GM18498 (cell line): Measurements from ENCODE around the gene XAGE1B.
"Not testable (repeated sequence)": the region's sequence is repeated elsewhere in the genome, so short reads cannot be mapped to it uniquely, and the experiment has no call there.

Experiments
- ATAC-seq: cut with Tn5 transposase; IDR thresholded peaks from one replicate; pipeline ENCODE4 v1.9.1; 2021; ENCODE audit warnings: mild to moderate bottlenecking, moderate library complexity; ENCODE audit not compliant: unreplicated experiment

XAGE1B gene

GRCh38 chrX:52516987-52517325 is at the start of gene XAGE1B:
Gene XAGE1B, minus strand, starts transcription at chrX:52517063. Its CDS starts 1,536 bp downstream, at chrX:52515527.
- ATAC-seq = not testable (repeated sequence)

GRCh38 chrX:52563105-52563504 is 46.2 kb upstream of the XAGE1B start:
- no peak for ATAC-seq

DNA sequence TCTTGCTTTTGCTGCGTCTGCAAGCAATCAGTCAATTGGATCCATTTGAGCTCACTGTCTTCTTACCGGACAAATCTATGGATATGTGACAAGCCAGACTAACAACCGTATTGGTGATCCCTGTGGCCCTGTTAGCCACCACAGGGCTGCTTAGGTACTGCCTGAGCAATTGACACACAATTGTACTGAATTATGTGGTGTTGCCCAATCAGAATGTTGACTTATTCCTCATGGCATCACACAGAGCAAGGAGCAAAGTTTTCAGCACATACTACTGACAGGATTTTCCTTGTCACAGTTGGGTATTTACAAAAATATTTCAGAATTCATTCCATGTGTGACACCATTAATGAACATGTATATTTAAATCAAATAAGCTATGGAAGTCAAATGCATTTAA is 41.3 kb upstream of the XAGE1B start:
- no peak for ATAC-seq

DNA sequence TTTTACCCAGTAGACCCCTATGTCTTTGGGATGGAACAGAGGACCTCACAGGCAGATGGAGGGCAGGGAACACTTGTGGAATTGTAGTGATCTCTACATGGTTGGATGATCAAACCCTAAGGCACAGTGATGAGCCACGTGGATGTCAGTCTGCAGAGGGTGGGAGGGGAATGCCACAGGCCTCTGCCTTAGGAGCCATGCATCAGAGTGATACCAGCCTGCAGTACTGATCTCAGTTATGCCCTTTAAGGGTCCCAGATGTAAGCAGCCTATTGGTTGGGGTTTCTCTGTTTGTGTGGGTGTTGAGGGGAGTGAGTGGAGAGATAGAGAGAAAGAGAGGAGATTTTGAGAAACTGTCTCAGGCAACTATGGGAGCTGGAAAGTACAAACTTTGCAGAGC is 39.9 kb upstream of the XAGE1B start:
- no peak for ATAC-seq

- no peak for ATAC-seq
These were observed 37.3 kb upstream of the XAGE1B start for GRCh38 chrX:52553995-52554642.

DNA sequence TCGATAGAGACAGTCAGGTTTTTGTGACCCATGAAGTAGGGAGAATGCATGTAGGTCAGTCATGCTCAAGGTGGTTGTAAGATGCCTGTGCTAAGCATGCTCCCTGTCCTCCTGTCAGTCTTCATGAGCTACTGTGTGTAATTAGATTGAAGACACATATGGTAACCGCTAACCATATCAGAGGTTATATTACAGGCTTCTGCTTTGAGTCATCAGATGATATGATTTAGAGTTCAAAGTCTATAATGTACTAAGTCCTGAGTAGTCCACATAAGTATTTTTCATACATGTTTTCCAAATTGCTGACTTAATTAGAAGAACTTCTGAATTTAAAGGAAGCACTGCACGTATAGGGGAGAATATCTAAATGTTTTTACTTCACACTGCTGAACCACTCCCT is 31.9 kb upstream of the XAGE1B start:
- ATAC-seq = not testable (repeated sequence)

DNA sequence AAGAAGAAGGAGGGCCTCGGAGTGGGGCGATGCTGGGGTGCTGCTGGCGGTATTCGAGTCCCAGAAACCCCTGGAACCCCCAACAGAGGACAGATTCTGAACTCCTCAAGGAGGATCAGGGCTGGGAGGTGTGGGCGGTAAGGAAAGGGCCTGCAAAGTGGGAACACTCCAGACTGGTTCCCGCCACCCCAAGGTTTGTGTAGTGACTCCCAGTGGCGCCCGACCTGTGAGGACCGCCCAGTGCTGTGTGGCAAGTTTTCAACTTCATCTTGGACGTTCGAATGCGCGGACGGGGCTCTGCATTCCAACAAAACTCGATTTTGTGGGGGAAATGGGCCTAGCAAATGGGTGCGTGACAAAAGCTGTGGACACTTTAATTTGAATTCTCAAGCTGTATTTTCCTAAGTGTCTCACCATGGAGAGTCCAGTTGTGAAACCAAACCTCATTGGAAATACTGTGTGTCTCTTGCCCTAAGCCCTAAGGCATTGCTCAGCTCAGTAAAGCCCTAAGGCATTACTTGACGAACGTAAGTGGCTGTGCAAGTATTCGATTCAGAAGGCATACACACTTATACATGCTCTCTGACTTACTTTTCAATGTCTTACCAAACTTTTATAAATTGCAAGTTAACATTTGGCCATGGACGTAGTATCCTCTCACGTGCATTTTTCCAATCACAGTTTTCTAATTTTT is 27.4 kb upstream of the XAGE1B start:
- ATAC-seq = no peak

GRCh38 chrX:52542311-52542710 is 25.4 kb upstream of the XAGE1B start:
- no peak for ATAC-seq

- not testable (repeated sequence) for ATAC-seq
These were observed 24.2 kb upstream of the XAGE1B start for GRCh38 chrX:52541051-52541450.

DNA sequence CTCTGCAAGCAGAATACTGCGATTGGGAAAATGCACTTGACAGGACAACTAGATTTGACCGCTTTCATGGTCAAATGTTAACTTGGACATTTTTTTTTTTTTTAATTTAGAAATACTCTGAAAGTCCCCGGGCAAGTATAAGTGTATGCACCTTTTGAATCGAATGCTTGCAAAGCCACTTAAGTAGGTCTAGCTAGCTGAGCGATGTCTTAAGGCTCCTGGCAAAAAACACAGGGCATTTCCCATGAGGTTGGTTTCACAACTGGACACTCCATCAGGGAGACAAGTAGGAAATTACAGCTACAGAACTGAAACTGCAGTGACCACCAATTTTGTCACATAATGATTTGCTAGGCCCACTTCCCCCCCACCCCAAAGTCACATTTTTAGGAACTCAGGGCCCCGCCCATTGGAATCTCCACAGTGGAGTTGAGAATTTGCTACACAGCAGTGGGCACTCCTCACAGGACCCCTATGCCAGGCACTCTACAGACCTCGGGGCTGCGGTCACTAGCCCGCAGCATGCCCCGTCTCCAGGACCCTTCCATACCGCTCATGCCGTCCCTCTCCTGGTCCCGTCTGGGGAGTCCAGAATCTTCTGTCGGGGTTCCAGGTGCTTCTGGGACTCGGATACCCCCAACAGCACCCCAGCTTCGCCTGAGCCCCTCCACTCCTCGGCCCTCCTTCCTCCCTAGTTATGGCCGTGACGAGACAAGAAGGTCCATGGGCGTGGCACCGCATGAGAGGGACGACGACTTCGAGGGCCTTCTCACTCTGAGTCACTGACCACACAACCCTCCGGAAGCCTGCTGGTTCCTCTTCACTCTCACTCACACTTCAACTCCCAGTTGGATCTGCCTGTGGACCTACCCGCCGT is 515 bp downstream of the XAGE1B start:
- ATAC-seq = not testable (repeated sequence)

DNA sequence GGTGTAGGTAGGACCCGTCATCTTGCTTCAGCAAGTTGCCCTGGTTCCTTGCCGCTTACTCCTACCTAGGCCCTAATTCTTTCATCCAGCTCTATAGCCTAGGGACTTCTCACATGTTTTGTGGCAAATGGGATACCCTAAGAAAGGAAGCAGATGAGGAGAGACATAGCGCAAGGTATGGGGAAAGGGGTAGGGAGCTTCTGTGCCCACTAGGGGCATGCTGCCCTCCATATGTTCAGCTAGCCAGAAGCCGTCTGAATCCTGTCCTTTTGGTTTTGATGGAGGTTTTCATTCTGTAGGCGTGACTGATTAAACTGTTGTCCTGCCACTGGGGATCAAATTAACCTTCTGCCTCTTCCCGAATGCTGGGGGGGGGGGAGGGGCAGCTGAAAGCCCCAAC is 5.7 kb downstream of the XAGE1B start:
- ATAC-seq = not testable (repeated sequence)

DNA sequence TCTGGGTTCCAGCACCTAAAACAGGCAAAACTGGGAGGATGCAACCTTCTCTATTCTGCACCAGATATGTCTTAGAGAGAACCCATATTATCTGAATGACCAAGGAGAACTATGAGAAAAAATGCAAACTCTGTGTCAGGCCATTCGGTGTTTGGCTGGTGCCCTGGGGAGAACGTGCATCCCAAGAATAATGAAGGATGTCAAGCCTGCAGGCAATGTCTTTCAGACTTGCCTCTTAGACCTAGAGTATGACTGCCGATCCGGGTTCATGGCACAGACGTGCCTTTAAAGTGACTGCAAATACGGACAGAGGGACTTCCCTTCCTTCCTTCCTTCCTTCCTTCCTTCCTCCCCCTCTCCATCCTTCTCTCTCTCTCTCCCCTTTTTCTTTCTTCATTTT is 6.9 kb downstream of the XAGE1B start:
- no peak for ATAC-seq

DNA sequence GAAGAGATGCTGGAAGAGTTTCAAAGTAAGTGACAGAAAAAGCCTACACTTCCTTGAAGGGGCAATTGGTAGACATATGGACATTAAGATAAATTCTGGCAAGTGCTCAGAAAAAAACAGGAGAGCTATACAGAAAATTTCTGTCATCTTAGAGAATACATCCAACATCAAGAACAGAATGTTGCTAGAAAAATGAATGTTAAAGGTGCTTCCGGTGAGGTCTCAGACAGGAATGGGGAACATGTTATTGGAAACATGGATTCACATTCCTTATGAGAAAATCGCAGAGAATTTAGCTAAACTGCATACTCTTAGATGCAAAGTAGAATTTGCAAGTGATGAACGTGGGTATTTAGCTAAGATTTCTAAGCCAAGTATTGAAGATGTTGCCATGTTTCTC is 9.5 kb downstream of the XAGE1B start:
- ATAC-seq = no peak

GRCh38 chrX:52504551-52504950 is 12.3 kb downstream of the XAGE1B start:
- ATAC-seq = no peak

DNA sequence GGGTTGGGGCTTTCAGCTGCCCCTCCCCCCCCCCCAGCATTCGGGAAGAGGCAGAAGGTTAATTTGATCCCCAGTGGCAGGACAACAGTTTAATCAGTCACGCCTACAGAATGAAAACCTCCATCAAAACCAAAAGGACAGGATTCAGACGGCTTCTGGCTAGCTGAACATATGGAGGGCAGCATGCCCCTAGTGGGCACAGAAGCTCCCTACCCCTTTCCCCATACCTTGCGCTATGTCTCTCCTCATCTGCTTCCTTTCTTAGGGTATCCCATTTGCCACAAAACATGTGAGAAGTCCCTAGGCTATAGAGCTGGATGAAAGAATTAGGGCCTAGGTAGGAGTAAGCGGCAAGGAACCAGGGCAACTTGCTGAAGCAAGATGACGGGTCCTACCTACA is 15.5 kb downstream of the XAGE1B start:
- not testable (repeated sequence) for ATAC-seq

GRCh38 chrX:52496419-52496772 is 20.5 kb downstream of the XAGE1B start:
- ATAC-seq = not testable (repeated sequence)

- ATAC-seq = not testable (repeated sequence)
These were observed 21.1 kb downstream of the XAGE1B start, which contains the start of gene XAGE1A for GRCh38 chrX:52495545-52496418. Gene XAGE1A, plus strand, starts transcription at chrX:52495808. Its CDS starts 1,554 bp downstream, at chrX:52497362.

DNA sequence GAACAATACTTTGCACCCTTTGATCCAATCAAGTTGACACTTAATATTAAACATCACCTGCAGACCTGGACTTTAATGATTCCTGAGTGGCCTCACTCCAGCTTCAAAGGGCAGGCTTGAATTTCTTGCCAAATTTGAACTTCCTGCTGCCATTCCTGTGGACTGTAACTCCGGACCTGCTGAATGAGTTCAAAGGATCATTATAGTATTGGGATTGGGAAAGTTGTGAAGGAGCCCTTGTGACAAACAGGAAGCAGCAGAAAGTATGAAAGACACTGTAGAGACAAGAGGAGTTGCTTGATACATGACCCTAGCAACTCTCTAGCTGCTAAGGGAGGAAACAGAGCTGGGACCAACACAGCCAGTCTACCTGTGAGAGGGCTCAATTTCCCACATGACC is 45.6 kb downstream of the XAGE1B start:
- ATAC-seq = not testable (repeated sequence)
